ENCODE results near the gene GRB14. TPM values are rescaled to one million over a fixed set of nuclear protein-coding genes. Genes with fewer than 3 reads are reported as not detected.

GRB14 gene
- total and polyA plus RNA-seq, 7 donors, result 0.74 to 30.0 (median 4.8) TPM

DNA sequence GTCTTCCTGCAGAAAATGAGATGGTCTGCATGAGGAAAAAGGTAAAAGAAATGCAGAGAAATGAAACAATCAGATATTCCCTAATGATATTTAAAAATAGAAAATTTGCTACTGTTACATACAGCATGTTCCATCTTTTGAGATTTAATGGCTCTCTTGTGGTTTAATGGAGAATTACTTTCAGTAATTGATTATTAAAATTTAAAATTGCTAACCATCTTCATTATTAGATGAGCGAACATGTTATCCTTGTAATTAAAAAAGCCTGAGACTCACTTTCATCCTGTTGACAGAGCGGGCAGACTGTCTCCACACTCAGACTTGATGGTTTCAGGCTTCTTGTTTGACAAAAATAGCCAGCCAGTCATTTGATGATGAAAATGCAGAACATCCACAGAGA, 171.0 kb downstream of the GRB14 start:
- no peaks in the 10 kb centered on the region for H3K36me3 ChIP-seq (ENCODE audit: insufficient read depth in 1 of 2, low read depth in 1 of 2)
- H3K27me3 ChIP-seq (ENCODE audit: insufficient read depth in 3 of 3, low read length in 2 of 3), result no peaks in the 10 kb centered on the region
- H3K9me3 ChIP-seq, result no peaks in the 10 kb centered on the region
- no peak for DNase-seq
- intact Hi-C loops (cut with DNase I), result no loop called here
- H3K4me1 ChIP-seq, result no peaks in the 10 kb centered on the region
- no peak overlapping the region for H3K4me3 ChIP-seq
- no peak for ATAC-seq
- TF ChIP-seq, protein P1, sequence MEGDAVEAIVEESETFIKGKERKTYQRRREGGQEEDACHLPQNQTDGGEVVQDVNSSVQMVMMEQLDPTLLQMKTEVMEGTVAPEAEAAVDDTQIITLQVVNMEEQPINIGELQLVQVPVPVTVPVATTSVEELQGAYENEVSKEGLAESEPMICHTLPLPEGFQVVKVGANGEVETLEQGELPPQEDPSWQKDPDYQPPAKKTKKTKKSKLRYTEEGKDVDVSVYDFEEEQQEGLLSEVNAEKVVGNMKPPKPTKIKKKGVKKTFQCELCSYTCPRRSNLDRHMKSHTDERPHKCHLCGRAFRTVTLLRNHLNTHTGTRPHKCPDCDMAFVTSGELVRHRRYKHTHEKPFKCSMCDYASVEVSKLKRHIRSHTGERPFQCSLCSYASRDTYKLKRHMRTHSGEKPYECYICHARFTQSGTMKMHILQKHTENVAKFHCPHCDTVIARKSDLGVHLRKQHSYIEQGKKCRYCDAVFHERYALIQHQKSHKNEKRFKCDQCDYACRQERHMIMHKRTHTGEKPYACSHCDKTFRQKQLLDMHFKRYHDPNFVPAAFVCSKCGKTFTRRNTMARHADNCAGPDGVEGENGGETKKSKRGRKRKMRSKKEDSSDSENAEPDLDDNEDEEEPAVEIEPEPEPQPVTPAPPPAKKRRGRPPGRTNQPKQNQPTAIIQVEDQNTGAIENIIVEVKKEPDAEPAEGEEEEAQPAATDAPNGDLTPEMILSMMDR (IDR thresholded peaks at IDR 0.05), result no peak
- H3K27ac ChIP-seq, result no peak overlapping the region
- 90 to 91% (median 90%) methylated on average over 2 of the region's 2 CpGs for WGBS, 3 donors

- TF ChIP-seq, protein P1 (IDR thresholded peaks at IDR 0.05), result no peak
- intact Hi-C loops (cut with DNase I), result no loop called here
- ATAC-seq (no peak), DNase-seq (no peak)
- 60 to 65% (median 62%) methylated on average over 5 of the region's 5 CpGs for WGBS, 3 donors
- H3K36me3 ChIP-seq (ENCODE audit: insufficient read depth in 1 of 2, low read depth in 1 of 2), result no peaks in the 10 kb centered on the region
- H3K27me3 ChIP-seq (ENCODE audit: insufficient read depth in 3 of 3, low read length in 2 of 3), result no peaks in the 10 kb centered on the region
- no peaks in the 10 kb centered on the region for H3K9me3 ChIP-seq
- no peak overlapping the region for H3K27ac ChIP-seq
- H3K4me1 ChIP-seq, result no peaks in the 10 kb centered on the region
- H3K4me3 ChIP-seq, result no peak overlapping the region
These were observed 171.6 kb downstream of the GRB14 start for GRCh38 chr2:164449706-164450105.

- intact Hi-C loops (cut with DNase I), result no loop called here
- no peaks in the 10 kb centered on the region for H3K9me3 ChIP-seq
These were observed 173.6 kb downstream of the GRB14 start for GRCh38 chr2:164447660-164448059.

More at GRCh38 chr2:164447660-164448059, 173.6 kb downstream of the GRB14 start:
- H3K27ac ChIP-seq, result no peak overlapping the region
- H3K36me3 ChIP-seq (ENCODE audit: insufficient read depth in 1 of 2, low read depth in 1 of 2), result no peaks in the 10 kb centered on the region
- H3K4me3 ChIP-seq, result no peak overlapping the region
- H3K4me1 ChIP-seq, result no peaks in the 10 kb centered on the region
- TF ChIP-seq, protein P1 (IDR thresholded peaks at IDR 0.05), result no peak
- ATAC-seq (no peak), DNase-seq (no peak)
- 79 to 82% (median 79%) methylated on average over 5 of the region's 5 CpGs for WGBS, 3 donors
- H3K27me3 ChIP-seq (ENCODE audit: insufficient read depth in 3 of 3, low read length in 2 of 3), result no peaks in the 10 kb centered on the region

Other genes starting within 250 kb of the GRB14 start
- 1 to 10 TPM; 3.4 to 6.1 (median 4.6) TPM for gene COBLL1, start 220.3 kb upstream of the GRB14 start, total RNA-seq
- 1 to 10 TPM; 1.5 to 1.9 (median 1.5) TPM for gene COBLL1, start 220.3 kb upstream of the GRB14 start, polyA plus RNA-seq